Pancreas (tissue), 10 donors: Measurements from ENCODE around the gene TRPV5. TPM values are rescaled to one million over a fixed set of nuclear protein-coding genes. Genes with fewer than 3 reads are reported as not detected.

Experiments used
- ATAC-seq, 4 donors: fragments of 200-7000 bp; cut with Tn5 transposase; one replicate each; pipeline versions ENCODE4 v1.8.0 to v1.9.1; 2020; ENCODE audit warnings: mild to moderate bottlenecking in 4 of 4, moderate library complexity in 4 of 4
- DNase-seq, 6 donors: peaks; one replicate each; pipeline ENCODE4 v3.0.0-alpha.2; 2020
- FAIRE-seq: peaks from 2 replicates; lab custom pipeline; 2012; peaks lifted over from hg19 to GRCh38; lab: Jason Lieb, UNC
- H3K27ac ChIP-seq, 4 donors: fragments of 200-600 bp; sonication (generic); 1 replicate in 3 of 4; 2 replicates in 1 of 4; pipeline versions ENCODE4 v1.5.0 to v1.8.0; 2020
- H3K27me3 ChIP-seq, 4 donors: fragments of 200-600 bp; one replicate each; pipeline ENCODE4 v1.8.0; 2021
- H3K36me3 ChIP-seq, 3 donors: fragments of 200-600 bp; sonication (generic) in 1 of 3; one replicate each; pipeline versions ENCODE4 v1.5.0 to v1.8.0; 2020 to 2021
- H3K4me1 ChIP-seq, 3 donors: fragments of 200-600 bp; one replicate each; pipeline ENCODE4 v1.8.0; 2021
- H3K4me3 ChIP-seq, 4 donors: fragments of 200-600 bp; sonication (generic) in 2 of 4; one replicate each; pipeline versions ENCODE4 v1.5.0 to v1.8.0; 2020 to 2021
- H3K9me3 ChIP-seq, 4 donors: fragments of 200-600 bp; one replicate each; pipeline ENCODE4 v1.8.0; 2021
- WGBS, 2 donors: extraction: QIAGEN DNeasy Blood & Tissue Kit; methylation state at CpG; one replicate each; pipeline ENCODE4 v1.1.7; 2013; 5-methylcytosine and 5-hydroxymethylcytosine counted together
- intact Hi-C, 3 donors: fragments of 100-400 bp; cut with DNase I; formaldehyde crosslinking; loops; one replicate each; pipeline versions ENCODE4 v1.11.1 to v1.14.2; 2022
- polyA plus RNA-seq, 2 donors: library from polyadenylated mRNA; stranded (reverse); fragments of 200-250 nt; gene quantifications; one replicate each; pipeline ENCODE4 v1.2.3, GENCODE V29; 2013
- total RNA-seq, 6 donors: library from RNA; stranded (reverse); fragmentation: NEBNext Ultra II Directional in 4 of 6; extraction: Animal tissue kit (Norgen Biotek cat#: 25700) in 4 of 6; gene quantifications; one replicate each; pipeline versions ENCODE4 v1.2.1 to v1.2.4, GENCODE V29; 2021 to 2023
- TF ChIP-seq, protein P1 (sequence below), 4 donors: fragments of 200-600 bp; sonication (generic) in 3 of 4; IDR thresholded peaks; one replicate each; pipeline versions ENCODE4 v1.5.0 to v1.8.0; 2021; ENCODE audit warnings: antibody characterized with exemption in 4 of 4
- donor health status: healthy with polysubstance abuse.
- donor health status: DM: no; HTN: no; CAD: no; lungs with moderate emphysema.
- donor health status: DM: no; HTN: no; CAD: no.
- donor health status: control.
- donor health status: control.
- donor health status: Bipolar disorder and iron deficiency.
- donor health status: DM: yes; HTN: yes; CAD: no.
- donor health status: DM: no; HTN: no; CAD: no.
- donor health status: DM: no; HTN: no; CAD: no.
- donor health status: DM: yes; HTN: yes; CAD: no.

Gene TRPV5
- total and polyA plus RNA-seq, 8 donors = 0.06 to 0.08 TPM; not detected in 6

- Histone ChIP-seq H3K4me3 (no peak overlapping the region), H3K27ac (peak overlapping the region; percentile 74 to 83 (median 80)), H3K9me3 (no peaks in the 10 kb centered on the region), H3K27me3 (no peaks in the 10 kb centered on the region), H3K36me3 (no peaks in the 10 kb centered on the region), H3K4me1 (peaks cover 4 to 10% (median 9%) of the 10 kb centered on the region in 3 donors)
- peak in 3 of 6 donors; percentile 42 to 49 (median 44) for DNase-seq
- TF ChIP-seq, protein P1, sequence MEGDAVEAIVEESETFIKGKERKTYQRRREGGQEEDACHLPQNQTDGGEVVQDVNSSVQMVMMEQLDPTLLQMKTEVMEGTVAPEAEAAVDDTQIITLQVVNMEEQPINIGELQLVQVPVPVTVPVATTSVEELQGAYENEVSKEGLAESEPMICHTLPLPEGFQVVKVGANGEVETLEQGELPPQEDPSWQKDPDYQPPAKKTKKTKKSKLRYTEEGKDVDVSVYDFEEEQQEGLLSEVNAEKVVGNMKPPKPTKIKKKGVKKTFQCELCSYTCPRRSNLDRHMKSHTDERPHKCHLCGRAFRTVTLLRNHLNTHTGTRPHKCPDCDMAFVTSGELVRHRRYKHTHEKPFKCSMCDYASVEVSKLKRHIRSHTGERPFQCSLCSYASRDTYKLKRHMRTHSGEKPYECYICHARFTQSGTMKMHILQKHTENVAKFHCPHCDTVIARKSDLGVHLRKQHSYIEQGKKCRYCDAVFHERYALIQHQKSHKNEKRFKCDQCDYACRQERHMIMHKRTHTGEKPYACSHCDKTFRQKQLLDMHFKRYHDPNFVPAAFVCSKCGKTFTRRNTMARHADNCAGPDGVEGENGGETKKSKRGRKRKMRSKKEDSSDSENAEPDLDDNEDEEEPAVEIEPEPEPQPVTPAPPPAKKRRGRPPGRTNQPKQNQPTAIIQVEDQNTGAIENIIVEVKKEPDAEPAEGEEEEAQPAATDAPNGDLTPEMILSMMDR (IDR thresholded peaks at IDR 0.05) = peak in 2 of 4 donors; percentile 15 to 23
- intact Hi-C loops = no loop called here
- no peak for FAIRE-seq
- ATAC-seq = peak; percentile 74 to 88 (median 80)
- 39 to 40% methylated on average over 21 of the region's 21 CpGs for WGBS, 2 donors
Measured at GRCh38 chr7:142908921-142909890, 24.3 kb downstream of the TRPV5 start.

DNA sequence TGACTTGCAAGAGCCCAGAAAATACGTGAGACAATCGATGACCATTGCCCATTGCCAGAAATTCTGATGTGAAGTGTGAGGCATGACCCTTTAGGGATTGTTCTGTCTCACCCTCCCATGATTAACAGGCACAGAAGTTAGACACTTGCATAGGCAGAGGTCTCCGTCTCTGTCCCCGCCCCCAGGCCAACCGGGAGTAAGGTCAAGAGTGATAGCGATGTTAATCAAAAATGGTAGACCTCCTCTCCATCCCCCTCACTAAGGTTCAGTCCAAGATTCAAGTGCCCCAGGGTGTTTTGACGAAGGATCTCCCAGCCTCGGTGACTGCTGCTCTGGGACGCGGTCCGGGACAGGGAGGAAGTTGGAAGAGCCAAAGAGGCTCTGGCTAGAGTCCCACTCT lies 25.3 kb downstream of the TRPV5 start:
- no peak overlapping the region for H3K4me3 ChIP-seq
- intact Hi-C loops = no loop called here
- H3K27me3 ChIP-seq = no peaks in the 10 kb centered on the region
- TF ChIP-seq, protein P1 (IDR thresholded peaks at IDR 0.05) = no peak
- H3K4me1 ChIP-seq = peaks cover 4 to 10% (median 9%) of the 10 kb centered on the region in 3 donors
- ATAC-seq = no peak
- H3K27ac ChIP-seq = peak overlapping the region; percentile 61 to 83 (median 80)
- no peaks in the 10 kb centered on the region for H3K9me3 ChIP-seq
- no peak for FAIRE-seq
- WGBS, 2 donors = 59 to 68% methylated on average over 11 of the region's 11 CpGs
- DNase-seq = no peak
- no peaks in the 10 kb centered on the region for H3K36me3 ChIP-seq

- H3K27ac ChIP-seq = no peak overlapping the region
- DNase-seq = no peak
- WGBS, 2 donors = 92 to 94% methylated on average over 2 of the region's 2 CpGs
- intact Hi-C loops = no loop called here
- peaks cover 4 to 10% (median 9%) of the 10 kb centered on the region in 3 donors for H3K4me1 ChIP-seq
- H3K4me3 ChIP-seq = no peak overlapping the region
- FAIRE-seq = no peak
- H3K9me3 ChIP-seq = no peaks in the 10 kb centered on the region
- no peak for ATAC-seq
- no peaks in the 10 kb centered on the region for H3K27me3 ChIP-seq
- H3K36me3 ChIP-seq = no peaks in the 10 kb centered on the region
- TF ChIP-seq, protein P1 (IDR thresholded peaks at IDR 0.05) = no peak
Measured at GRCh38 chr7:142906643-142907042, 26.9 kb downstream of the TRPV5 start.

GRCh38 chr7:142905759-142906158 lies 27.8 kb downstream of the TRPV5 start:
- TF ChIP-seq, protein P1 (IDR thresholded peaks at IDR 0.05) = no peak
- Histone ChIP-seq H3K4me3 (no peak overlapping the region), H3K36me3 (no peaks in the 10 kb centered on the region), H3K9me3 (no peaks in the 10 kb centered on the region), H3K27me3 (no peaks in the 10 kb centered on the region), H3K27ac (no peak overlapping the region), H3K4me1 (peaks cover 2 to 10% (median 9%) of the 10 kb centered on the region in 3 donors)
- DNase-seq = no peak
- ATAC-seq = no peak
- no peak for FAIRE-seq
- WGBS, 2 donors = 66 to 81% methylated on average over 2 of the region's 2 CpGs
- intact Hi-C loops = no loop called here

- DNase-seq (no peak), ATAC-seq (no peak), FAIRE-seq (no peak)
- H3K27me3 ChIP-seq = no peaks in the 10 kb centered on the region
- TF ChIP-seq, protein P1 (IDR thresholded peaks at IDR 0.05) = no peak
- no peaks in the 10 kb centered on the region for H3K4me1 ChIP-seq
- H3K9me3 ChIP-seq = no peaks in the 10 kb centered on the region
- H3K27ac ChIP-seq = no peak overlapping the region
- intact Hi-C loops = no loop called here
- no peak overlapping the region for H3K4me3 ChIP-seq
- H3K36me3 ChIP-seq = no peaks in the 10 kb centered on the region
Measured at GRCh38 chr7:142904128-142904527, 29.4 kb downstream of the TRPV5 start.
